IMR-90 (cell line): ENCODE measurements around the gene DIP2C. TPM values are rescaled to one million over a fixed set of nuclear protein-coding genes. Genes with fewer than 3 reads are reported as not detected.

Source experiments
- ATAC-seq: fragments of 200-7000 bp; cut with Tn5 transposase; 2 replicates; pipeline ENCODE4 v1.9.1; 2020; ENCODE audit warnings: low read depth, mild to moderate bottlenecking, moderate library complexity
- BruUV-seq: library from RNA; stranded (reverse); fragments of 400-500 nt; replicated peaks from 2 replicates; lab custom pipeline; 2021; lab: Mats Ljungman, UMichigan
- CTCF ChIA-PET: fragments of 300-600 bp; formaldehyde crosslinking; extraction: SDS; loops from one replicate; lab custom pipeline; 2021; ENCODE audit warnings: antibody characterized with exemption; lab: Yijun Ruan, JAX
- POLR2A ChIA-PET: fragments of 300-600 bp; sonication (Branson Sonifier 250); formaldehyde crosslinking; loops from one replicate; lab custom pipeline; 2022; ENCODE audit warnings: antibody characterized with exemption; ENCODE audit not compliant: unreplicated experiment; lab: Charles Lee
- DNase-seq: peaks from one replicate; pipeline ENCODE4 v3.0.0; 2013
- H2AFZ ChIP-seq: replicated peaks from 2 replicates; pipeline ENCODE3; 2013; ENCODE audit warnings: low read length, mild to moderate bottlenecking; ENCODE audit not compliant: poor library complexity
- H2AK5ac ChIP-seq: 2 replicates; pipeline ENCODE4 v1.6.1; 2013; ENCODE audit warnings: low read depth, low read length, inconsistent platforms
- H2AK9ac ChIP-seq: replicated peaks from 2 replicates; pipeline ENCODE3; 2013; ENCODE audit warnings: mild to moderate bottlenecking, low read depth, low read length, moderate library complexity; ENCODE audit not compliant: poor library complexity
- H2BK120ac ChIP-seq: 2 replicates; pipeline ENCODE4 v1.6.1; 2013; ENCODE audit warnings: low read depth, low read length, inconsistent platforms
- H2BK15ac ChIP-seq: 3 replicates; pipeline ENCODE4 v1.6.1; 2013; ENCODE audit warnings: low read depth, low read length, inconsistent platforms
- H2BK20ac ChIP-seq: 2 replicates; pipeline ENCODE4 v1.6.1; 2013; ENCODE audit warnings: low read depth, mild to moderate bottlenecking, inconsistent platforms, low read length, moderate library complexity
- H2BK5ac ChIP-seq: 2 replicates; pipeline ENCODE4 v1.6.1; 2013; ENCODE audit warnings: mild to moderate bottlenecking, low read depth, low read length, inconsistent platforms; ENCODE audit not compliant: poor library complexity, severe bottlenecking
- H3K14ac ChIP-seq: replicated peaks from 2 replicates; pipeline ENCODE4 v1.6.1; 2013; ENCODE audit warnings: low read depth, low read length, inconsistent platforms
- H3K18ac ChIP-seq: 2 replicates; pipeline ENCODE4 v1.6.1; 2013; ENCODE audit warnings: low read depth, low read length, control low read depth
- H3K23ac ChIP-seq: 2 replicates; pipeline ENCODE4 v1.6.1; 2013; ENCODE audit warnings: low read depth, low read length, inconsistent platforms
- H3K27ac ChIP-seq: 2 replicates; pipeline ENCODE4 v1.5.1; 2013; ENCODE audit warnings: mild to moderate bottlenecking, control low read depth, low read length; ENCODE audit not compliant: insufficient read depth
- H3K27me3 ChIP-seq: 2 replicates; pipeline ENCODE4 v1.6.1; 2013; ENCODE audit warnings: low read length; ENCODE audit not compliant: control insufficient read depth, insufficient read depth
- H3K36me3 ChIP-seq: 2 replicates; pipeline ENCODE4 v1.6.1; 2013; ENCODE audit warnings: low read length, mixed read lengths; ENCODE audit not compliant: control insufficient read depth, insufficient read depth
- H3K4ac ChIP-seq: 2 replicates; pipeline ENCODE4 v1.6.1; 2013; ENCODE audit warnings: low read depth, low read length, inconsistent platforms
- H3K4me1 ChIP-seq: 2 replicates; pipeline ENCODE4 v1.6.1; 2013; ENCODE audit warnings: low read length, mixed read lengths; ENCODE audit not compliant: control insufficient read depth, insufficient read depth
- H3K4me2 ChIP-seq: 2 replicates; pipeline ENCODE4 v1.6.1; 2013; ENCODE audit warnings: low read depth, mild to moderate bottlenecking, control low read depth, low read length, moderate library complexity
- H3K4me3 ChIP-seq: 2 replicates; pipeline ENCODE4 v1.5.1; 2013; ENCODE audit warnings: low read depth, mild to moderate bottlenecking, control low read depth, low read length, moderate library complexity; ENCODE audit not compliant: insufficient read depth
- H3K56ac ChIP-seq: 2 replicates; pipeline ENCODE4 v1.6.1; 2013; ENCODE audit warnings: low read length, inconsistent platforms; ENCODE audit not compliant: insufficient read depth; ENCODE audit errors: extremely low read depth
- H3K79me1 ChIP-seq, 2 experiments: 2 replicates each; pipeline ENCODE4 v1.6.1; 2013; ENCODE audit warnings: low read length in 2 of 2, inconsistent platforms in 1 of 2, low read depth in 1 of 2
- H3K9ac ChIP-seq: 2 replicates; pipeline ENCODE4 v1.6.1; 2013; ENCODE audit warnings: low read depth, low read length, control low read depth
- H3K9me1 ChIP-seq: 2 replicates; pipeline ENCODE4 v1.6.1; 2013; ENCODE audit warnings: low read length, inconsistent platforms; ENCODE audit not compliant: insufficient read depth
- H3K9me3 ChIP-seq: 2 replicates; pipeline ENCODE4 v1.6.1; 2013; ENCODE audit warnings: low read length; ENCODE audit not compliant: control insufficient read depth, insufficient read depth
- H4K20me1 ChIP-seq: 2 replicates; pipeline ENCODE4 v1.6.1; 2013; ENCODE audit warnings: low read length, inconsistent platforms; ENCODE audit not compliant: insufficient read depth
- H4K5ac ChIP-seq: 2 replicates; pipeline ENCODE4 v1.6.1; 2013; ENCODE audit warnings: mild to moderate bottlenecking, low read depth, low read length, control low read depth
- H4K8ac ChIP-seq, 2 experiments: 2 replicates each; pipeline ENCODE4 v1.6.1; 2013; ENCODE audit warnings: low read depth in 2 of 2, low read length in 2 of 2, control low read depth in 1 of 2, inconsistent platforms in 1 of 2
- H4K91ac ChIP-seq: 2 replicates; pipeline ENCODE4 v1.6.1; 2013; ENCODE audit warnings: low read depth, low read length, inconsistent platforms; ENCODE audit not compliant: insufficient read depth
- BHLHE40 ChIP-seq: fragments of 150-350 bp; IDR thresholded peaks from 2 replicates; pipeline ENCODE4 v1.6.1; 2016; ENCODE audit warnings: mild to moderate bottlenecking, low read depth, low read length
- CHD1 ChIP-seq: IDR thresholded peaks from 2 replicates; pipeline ENCODE4 v1.6.1; 2012; ENCODE audit warnings: low read depth, low read length, improper control_type of control experiment
- CTCF ChIP-seq: conservative IDR thresholded peaks from 2 replicates; pipeline ENCODE4 v1.5.1; 2012; ENCODE audit warnings: mild to moderate bottlenecking, low read depth, low read length, improper control_type of control experiment
- FOS ChIP-seq: fragments of 150-350 bp; IDR thresholded peaks from 2 replicates; pipeline ENCODE4 v1.6.1; 2016; ENCODE audit warnings: low read depth, low read length
- MAFK ChIP-seq: IDR thresholded peaks from 2 replicates; pipeline ENCODE4 v1.6.1; 2012; ENCODE audit warnings: low read depth, low read length, improper control_type of control experiment
- MAZ ChIP-seq: IDR thresholded peaks from 2 replicates; pipeline ENCODE4 v1.6.1; 2012; ENCODE audit warnings: low read depth, mild to moderate bottlenecking, low read length, improper control_type of control experiment, moderate library complexity, borderline replicate concordance
- MXI1 ChIP-seq: IDR thresholded peaks from 2 replicates; pipeline ENCODE4 v1.6.1; 2012; ENCODE audit warnings: low read depth, mild to moderate bottlenecking, low read length, moderate library complexity, borderline replicate concordance
- NFE2L2 ChIP-seq: fragments of 150-350 bp; IDR thresholded peaks from 2 replicates; pipeline ENCODE4 v1.6.1; 2016; ENCODE audit warnings: low read depth, mild to moderate bottlenecking, low read length
- POLR2A ChIP-seq: IDR thresholded peaks from 2 replicates; pipeline ENCODE4 v1.6.1; 2012; ENCODE audit warnings: mild to moderate bottlenecking, low read depth, low read length
- RAD21 ChIP-seq: IDR thresholded peaks from 2 replicates; pipeline ENCODE4 v1.6.1; 2012; ENCODE audit warnings: low read length, improper control_type of control experiment
- RCOR1 ChIP-seq: IDR thresholded peaks from 2 replicates; pipeline ENCODE4 v1.6.1; 2012; ENCODE audit warnings: mild to moderate bottlenecking, low read length, improper control_type of control experiment; ENCODE audit not compliant: insufficient replicate concordance
- RFX5 ChIP-seq: IDR thresholded peaks from 2 replicates; pipeline ENCODE4 v1.8.0; 2012; ENCODE audit warnings: low read depth, mild to moderate bottlenecking, low read length, moderate library complexity
- USF2 ChIP-seq: fragments of 150-350 bp; IDR thresholded peaks from 2 replicates; pipeline ENCODE4 v1.6.1; 2017; ENCODE audit warnings: mild to moderate bottlenecking, antibody characterized with exemption, low read length, low read depth
- WGBS, 2 experiments: methylation state at CpG; one replicate each; pipeline versions ENCODE4 v1.1.5 to v1.1.7; 2013; ENCODE audit warnings: missing lambda C conversion rate in 2 of 2; ENCODE audit not compliant: insufficient read length in 1 of 2; ENCODE audit errors: extremely low coverage in 2 of 2; 5-methylcytosine and 5-hydroxymethylcytosine counted together
- dilution Hi-C: fragments of 300-500 bp; cut with HindIII; formaldehyde crosslinking; loops from one replicate; pipeline ENCODE4 v1.14.3; 2018; ENCODE audit warnings: low sequenced_read_pairs; ENCODE audit not compliant: unreplicated experiment
- in situ Hi-C: fragments of 300-500 bp; cut with MboI; formaldehyde crosslinking; loops from 3 replicates; pipeline ENCODE4 v1.14.3; 2019; ENCODE audit warnings: low sequenced_read_pairs, inconsistent platforms, mixed read lengths
- intact Hi-C: fragments of 100-400 bp; cut with micrococcal nuclease; formaldehyde crosslinking; loops from 2 replicates; pipeline ENCODE4 v1.10.0; 2022
- polyA plus RNA-seq, 3 experiments: library from polyadenylated mRNA; depleted of rRNA; stranded (reverse); fragments of >200 nt; gene quantifications; 2 replicates each; pipeline ENCODE4 v1.2.3, GENCODE V29; 2012; ENCODE audit warnings: low replicate concordance in 1 of 3
- total RNA-seq: library from RNA; depleted of rRNA; stranded (reverse); fragments of >200 nt; gene quantifications from 2 replicates; pipeline ENCODE4 v1.2.3, GENCODE V29; 2012
- TF ChIP-seq, protein P1 (sequence below): fragments of 150-350 bp; IDR thresholded peaks from 2 replicates; pipeline ENCODE4 v1.6.1; 2016; ENCODE audit warnings: low read depth, mild to moderate bottlenecking, low read length, moderate library complexity, borderline replicate concordance

DIP2C gene
- total and polyA plus RNA-seq, 2 of the 4 experiments (the other 2 are of a cell fraction), result 8.6 to 17.3 TPM

GRCh38 chr10:683448-684071 is 5.9 kb downstream of the DIP2C start:
- H2BK15ac ChIP-seq, result peak overlapping the region; percentile 49; the same call in 2 of the 3 replicates
- peak overlapping the region; percentile 65 for H3K18ac ChIP-seq
- dilution Hi-C loops, result no loop called here
- H3K9me1 ChIP-seq, result peaks cover 33% of the 10 kb centered on the region
- H2AK9ac ChIP-seq, result peak overlapping the region; percentile 56
- H2BK20ac ChIP-seq, result peak overlapping the region; percentile 68
- ATAC-seq, result peak; percentile 91
- H2AK5ac ChIP-seq, result peak overlapping the region; percentile 93
- H3K23ac ChIP-seq, result peak overlapping the region; percentile 72
- peak overlapping the region; percentile 55 for H3K56ac ChIP-seq
- peak overlapping the region; percentile 67 for H4K91ac ChIP-seq
- H2AFZ ChIP-seq, result peak overlapping the region; percentile 46
- peak overlapping the region; percentile 33 for H3K4me3 ChIP-seq
- 0 out of 2 replicates have a peak, but pooled peaks cover 2% of the 10 kb centered on the region for H3K36me3 ChIP-seq
- peak; percentile 99 for DNase-seq
- peak overlapping the region; percentile 88 for H3K4me2 ChIP-seq
- CTCF ChIA-PET, result no interaction called here
- peak overlapping the region; percentile 87 for H2BK5ac ChIP-seq
- H2BK120ac ChIP-seq, result peak overlapping the region; percentile 40
- H3K14ac ChIP-seq, result peak overlapping the region; percentile 59
- POLR2A ChIA-PET, result no interaction called here
- no peaks in the 10 kb centered on the region for H3K9me3 ChIP-seq
- no peaks in the 10 kb centered on the region for H3K27me3 ChIP-seq
- no TSS peak for BruUV-seq
- H4K5ac ChIP-seq, result peak overlapping the region; percentile 55
- intact Hi-C loops, result loop anchor here (2.0 to 5.0 kb wide), 2 partner anchors 86 to 173 kb away; no protein-coding TSS in a partner anchor
- H4K8ac ChIP-seq, result peak overlapping the region; percentile 61 to 84
- H4K20me1 ChIP-seq, result peaks cover 78% of the 10 kb centered on the region
- peak overlapping the region; percentile 48 for H3K9ac ChIP-seq
- H3K4ac ChIP-seq, result peak overlapping the region; percentile 77
- peaks cover 8 to 82% of the 10 kb centered on the region in 2 experiments for H3K79me1 ChIP-seq
- WGBS, 2 experiments, result 10% methylated on average over 4 of the region's 23 CpGs; no CpG with 5 or more reads in 1 of the 2 experiments
- peak overlapping the region; percentile 72 for H3K27ac ChIP-seq
- in situ Hi-C loops, result loop anchor here (25.0 kb wide), 1 partner anchor 171 kb away; no protein-coding TSS in a partner anchor
- peaks cover 33% of the 10 kb centered on the region for H3K4me1 ChIP-seq
- no peak for TF ChIP-seq CHD1
- no peak for TF ChIP-seq MXI1
- peak; percentile 53; the same call in 1 of the 2 replicates for TF ChIP-seq MAZ
- no peak for TF ChIP-seq USF2
- TF ChIP-seq NFE2L2, result peak; percentile 74; the same call in 1 of the 2 replicates
- no peak for TF ChIP-seq RFX5
- TF ChIP-seq POLR2A, result peak; percentile 81
- no peak for TF ChIP-seq RCOR1
- TF ChIP-seq, protein P1, sequence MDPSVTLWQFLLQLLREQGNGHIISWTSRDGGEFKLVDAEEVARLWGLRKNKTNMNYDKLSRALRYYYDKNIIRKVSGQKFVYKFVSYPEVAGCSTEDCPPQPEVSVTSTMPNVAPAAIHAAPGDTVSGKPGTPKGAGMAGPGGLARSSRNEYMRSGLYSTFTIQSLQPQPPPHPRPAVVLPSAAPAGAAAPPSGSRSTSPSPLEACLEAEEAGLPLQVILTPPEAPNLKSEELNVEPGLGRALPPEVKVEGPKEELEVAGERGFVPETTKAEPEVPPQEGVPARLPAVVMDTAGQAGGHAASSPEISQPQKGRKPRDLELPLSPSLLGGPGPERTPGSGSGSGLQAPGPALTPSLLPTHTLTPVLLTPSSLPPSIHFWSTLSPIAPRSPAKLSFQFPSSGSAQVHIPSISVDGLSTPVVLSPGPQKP, result no peak
- TF ChIP-seq FOS, result peak; percentile 79
- 0 out of 2 replicates have a peak, but pooled peaks have one; percentile 5 for TF ChIP-seq MAFK
- peak; percentile 32; the same call in 1 of the 2 replicates for TF ChIP-seq BHLHE40
- TF ChIP-seq RAD21, result peak; percentile 38
- peak; percentile 39 for TF ChIP-seq CTCF
